Memory B cell (primary cell): ENCODE data around the gene OLFML2A.

Experiments
- ATAC-seq: fragments of 150-1000 bp; cut with Tn5 transposase; 2 replicates; pipeline ENCODE4 v1.10.0; 2021; ENCODE audit warnings: low read depth, mild to moderate bottlenecking, moderate library complexity
- DNase-seq, 2 donors: peaks; one replicate each; pipeline ENCODE4 v3.0.0; 2022; ENCODE audit warnings: low spot score in 2 of 2
- H3K27ac Mint-ChIP-seq: one replicate; pipeline ENCODE4 v1.8.0; 2022; ENCODE audit warnings: mild to moderate bottlenecking, moderate library complexity, mixed read lengths
- H3K27me3 Mint-ChIP-seq: one replicate; pipeline ENCODE4 v1.8.0; 2022; ENCODE audit warnings: mixed read lengths
- H3K36me3 Mint-ChIP-seq: one replicate; pipeline ENCODE4 v1.8.0; 2022; ENCODE audit warnings: mild to moderate bottlenecking, mixed read lengths
- H3K4me1 Mint-ChIP-seq: one replicate; pipeline ENCODE4 v1.8.0; 2022; ENCODE audit warnings: mixed read lengths
- H3K4me3 Mint-ChIP-seq: one replicate; pipeline ENCODE4 v1.8.0; 2022; ENCODE audit warnings: mild to moderate bottlenecking, moderate library complexity, mixed read lengths
- H3K9me3 Mint-ChIP-seq: one replicate; pipeline ENCODE4 v1.8.0; 2022; ENCODE audit warnings: mixed read lengths

OLFML2A gene

GRCh38 chr9:124752967-124753366 is 24.0 kb upstream of the OLFML2A start:
- H3K36me3 Mint-ChIP-seq, result no peaks in the 10 kb centered on the region
- no peaks in the 10 kb centered on the region for H3K9me3 Mint-ChIP-seq
- no peak overlapping the region for H3K27ac Mint-ChIP-seq
- ATAC-seq (no peak), DNase-seq (no peak)
- H3K4me3 Mint-ChIP-seq, result no peak overlapping the region
- H3K27me3 Mint-ChIP-seq, result peaks cover 8% of the 10 kb centered on the region
- peaks cover under 1% of the 10 kb centered on the region for H3K4me1 Mint-ChIP-seq

GRCh38 chr9:124754289-124754688 is 22.6 kb upstream of the OLFML2A start:
- Mint-ChIP-seq H3K9me3 (no peaks in the 10 kb centered on the region), H3K4me1 (peaks cover 3% of the 10 kb centered on the region), H3K36me3 (no peaks in the 10 kb centered on the region), H3K27ac (no peak overlapping the region), H3K27me3 (peaks cover 10% of the 10 kb centered on the region), H3K4me3 (no peak overlapping the region)
- DNase-seq, result no peak
- no peak for ATAC-seq

- peaks cover 10% of the 10 kb centered on the region for H3K27me3 Mint-ChIP-seq
Observed at GRCh38 chr9:124755061-124755460, 21.9 kb upstream of the OLFML2A start.

GRCh38 chr9:124756011-124756410 is 20.9 kb upstream of the OLFML2A start:
- Mint-ChIP-seq H3K27ac (no peak overlapping the region), H3K36me3 (no peaks in the 10 kb centered on the region), H3K4me3 (no peak overlapping the region), H3K27me3 (peaks cover 10% of the 10 kb centered on the region), H3K4me1 (peaks cover 3% of the 10 kb centered on the region), H3K9me3 (no peaks in the 10 kb centered on the region)
- DNase-seq, result no peak
- no peak for ATAC-seq

More at GRCh38 chr9:124755061-124755460, 21.9 kb upstream of the OLFML2A start:
- H3K36me3 Mint-ChIP-seq, result no peaks in the 10 kb centered on the region
- ATAC-seq, result no peak
- peaks cover 3% of the 10 kb centered on the region for H3K4me1 Mint-ChIP-seq
- H3K4me3 Mint-ChIP-seq, result no peak overlapping the region
- no peaks in the 10 kb centered on the region for H3K9me3 Mint-ChIP-seq
- H3K27ac Mint-ChIP-seq, result no peak overlapping the region
- no peak for DNase-seq

GRCh38 chr9:124757616-124758015 is 19.3 kb upstream of the OLFML2A start:
- no peak overlapping the region for H3K27ac Mint-ChIP-seq
- H3K27me3 Mint-ChIP-seq, result peaks cover 10% of the 10 kb centered on the region

GRCh38 chr9:124758061-124758460 is 18.9 kb upstream of the OLFML2A start:
- H3K9me3 Mint-ChIP-seq, result no peaks in the 10 kb centered on the region
- H3K27ac Mint-ChIP-seq, result no peak overlapping the region
- H3K4me1 Mint-ChIP-seq, result peaks cover 3% of the 10 kb centered on the region
- DNase-seq, result no peak
- ATAC-seq, result no peak
- H3K36me3 Mint-ChIP-seq, result no peaks in the 10 kb centered on the region
- H3K4me3 Mint-ChIP-seq, result no peak overlapping the region
- peaks cover 12% of the 10 kb centered on the region for H3K27me3 Mint-ChIP-seq

More at GRCh38 chr9:124757616-124758015, 19.3 kb upstream of the OLFML2A start:
- no peaks in the 10 kb centered on the region for H3K36me3 Mint-ChIP-seq
- H3K9me3 Mint-ChIP-seq, result no peaks in the 10 kb centered on the region
- no peak for DNase-seq
- no peak overlapping the region for H3K4me3 Mint-ChIP-seq
- H3K4me1 Mint-ChIP-seq, result peaks cover 3% of the 10 kb centered on the region
- ATAC-seq, result no peak

- H3K27me3 Mint-ChIP-seq, result peaks cover 13% of the 10 kb centered on the region
- DNase-seq, result no peak
- H3K9me3 Mint-ChIP-seq, result no peaks in the 10 kb centered on the region
- no peaks in the 10 kb centered on the region for H3K36me3 Mint-ChIP-seq
- no peak for ATAC-seq
- no peak overlapping the region for H3K4me3 Mint-ChIP-seq
- no peak overlapping the region for H3K27ac Mint-ChIP-seq
- peaks cover 3% of the 10 kb centered on the region for H3K4me1 Mint-ChIP-seq
Observed at GRCh38 chr9:124758691-124759090, 18.2 kb upstream of the OLFML2A start.

- Mint-ChIP-seq H3K9me3 (no peaks in the 10 kb centered on the region), H3K4me3 (no peak overlapping the region), H3K4me1 (peaks cover 3% of the 10 kb centered on the region), H3K27me3 (peaks cover 12% of the 10 kb centered on the region), H3K27ac (no peak overlapping the region), H3K36me3 (no peaks in the 10 kb centered on the region)
- DNase-seq, result no peak
- no peak for ATAC-seq
Observed at GRCh38 chr9:124759327-124759726, 17.6 kb upstream of the OLFML2A start.

GRCh38 chr9:124760719-124761118 is 16.2 kb upstream of the OLFML2A start:
- H3K36me3 Mint-ChIP-seq, result no peaks in the 10 kb centered on the region

GRCh38 chr9:124761196-124761595 is 15.7 kb upstream of the OLFML2A start:
- peaks cover 5% of the 10 kb centered on the region for H3K4me1 Mint-ChIP-seq
- ATAC-seq, result no peak
- no peak overlapping the region for H3K27ac Mint-ChIP-seq
- no peak overlapping the region for H3K4me3 Mint-ChIP-seq
- peaks cover 7% of the 10 kb centered on the region for H3K27me3 Mint-ChIP-seq
- no peak for DNase-seq
- H3K9me3 Mint-ChIP-seq, result no peaks in the 10 kb centered on the region
- H3K36me3 Mint-ChIP-seq, result no peaks in the 10 kb centered on the region

More at GRCh38 chr9:124760719-124761118, 16.2 kb upstream of the OLFML2A start:
- Mint-ChIP-seq H3K9me3 (no peaks in the 10 kb centered on the region), H3K4me3 (no peak overlapping the region), H3K27me3 (peaks cover 7% of the 10 kb centered on the region), H3K27ac (no peak overlapping the region), H3K4me1 (peaks cover 5% of the 10 kb centered on the region)
- DNase-seq (no peak), ATAC-seq (no peak)

GRCh38 chr9:124761710-124762109 is 15.2 kb upstream of the OLFML2A start:
- ATAC-seq (no peak), DNase-seq (no peak)
- H3K36me3 Mint-ChIP-seq, result no peaks in the 10 kb centered on the region
- H3K27me3 Mint-ChIP-seq, result peaks cover 5% of the 10 kb centered on the region
- no peaks in the 10 kb centered on the region for H3K9me3 Mint-ChIP-seq
- peaks cover 5% of the 10 kb centered on the region for H3K4me1 Mint-ChIP-seq
- no peak overlapping the region for H3K4me3 Mint-ChIP-seq
- no peak overlapping the region for H3K27ac Mint-ChIP-seq

- ATAC-seq (no peak), DNase-seq (no peak)
- Mint-ChIP-seq H3K4me1 (peaks cover 5% of the 10 kb centered on the region), H3K9me3 (no peaks in the 10 kb centered on the region), H3K27ac (no peak overlapping the region), H3K36me3 (no peaks in the 10 kb centered on the region), H3K4me3 (no peak overlapping the region), H3K27me3 (peaks cover 6% of the 10 kb centered on the region)
Observed at GRCh38 chr9:124762633-124763032, 14.3 kb upstream of the OLFML2A start.

- no peak overlapping the region for H3K27ac Mint-ChIP-seq
- peaks cover 19% of the 10 kb centered on the region for H3K27me3 Mint-ChIP-seq
- DNase-seq, result no peak
- peaks cover 11% of the 10 kb centered on the region for H3K4me1 Mint-ChIP-seq
- H3K36me3 Mint-ChIP-seq, result no peaks in the 10 kb centered on the region
- no peak overlapping the region for H3K4me3 Mint-ChIP-seq
- ATAC-seq, result peak; percentile 62
- H3K9me3 Mint-ChIP-seq, result no peaks in the 10 kb centered on the region
Observed at GRCh38 chr9:124764774-124765438, 12.0 kb upstream of the OLFML2A start.

GRCh38 chr9:124765439-124765835 is 11.5 kb upstream of the OLFML2A start:
- H3K4me1 Mint-ChIP-seq, result peaks cover 16% of the 10 kb centered on the region
- no peak overlapping the region for H3K4me3 Mint-ChIP-seq
- ATAC-seq (no peak), DNase-seq (no peak)
- H3K27me3 Mint-ChIP-seq, result peaks cover 22% of the 10 kb centered on the region
- no peaks in the 10 kb centered on the region for H3K9me3 Mint-ChIP-seq
- no peak overlapping the region for H3K27ac Mint-ChIP-seq
- no peaks in the 10 kb centered on the region for H3K36me3 Mint-ChIP-seq

- Mint-ChIP-seq H3K27me3 (peaks cover 24% of the 10 kb centered on the region), H3K27ac (no peak overlapping the region), H3K4me3 (no peak overlapping the region), H3K4me1 (peaks cover 17% of the 10 kb centered on the region), H3K9me3 (no peaks in the 10 kb centered on the region), H3K36me3 (no peaks in the 10 kb centered on the region)
- ATAC-seq (no peak), DNase-seq (no peak)
Observed at GRCh38 chr9:124766326-124766725, 10.6 kb upstream of the OLFML2A start.
